ENCODE data around the gene PHLPP1.

DNA sequence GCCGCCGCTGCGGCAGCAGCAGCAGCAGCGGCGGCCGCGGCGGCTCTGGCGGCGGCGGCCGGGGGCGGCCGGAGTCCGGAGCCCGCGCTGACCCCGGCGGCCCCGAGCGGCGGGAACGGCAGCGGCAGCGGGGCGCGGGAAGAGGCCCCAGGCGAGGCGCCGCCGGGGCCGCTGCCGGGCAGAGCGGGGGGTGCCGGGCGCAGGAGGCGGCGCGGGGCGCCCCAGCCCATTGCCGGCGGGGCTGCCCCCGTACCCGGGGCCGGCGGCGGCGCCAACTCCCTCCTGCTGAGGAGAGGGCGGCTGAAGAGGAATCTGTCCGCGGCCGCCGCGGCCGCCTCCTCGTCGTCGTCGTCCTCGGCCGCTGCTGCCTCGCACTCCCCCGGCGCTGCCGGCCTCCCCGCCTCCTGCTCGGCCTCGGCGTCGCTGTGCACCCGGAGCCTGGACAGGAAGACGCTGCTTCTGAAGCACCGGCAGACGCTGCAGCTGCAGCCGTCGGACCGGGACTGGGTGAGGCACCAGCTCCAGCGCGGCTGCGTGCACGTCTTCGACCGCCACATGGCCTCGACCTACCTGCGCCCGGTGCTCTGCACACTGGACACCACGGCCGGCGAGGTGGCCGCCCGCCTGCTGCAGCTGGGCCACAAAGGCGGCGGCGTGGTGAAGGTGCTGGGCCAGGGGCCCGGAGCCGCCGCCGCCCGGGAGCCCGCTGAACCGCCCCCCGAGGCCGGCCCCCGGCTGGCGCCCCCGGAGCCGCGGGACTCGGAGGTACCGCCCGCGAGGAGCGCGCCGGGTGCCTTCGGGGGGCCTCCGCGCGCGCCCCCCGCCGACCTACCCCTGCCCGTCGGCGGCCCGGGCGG is 646 bp downstream of the PHLPP1 start:
- TF ChIP-seq, protein P1, sequence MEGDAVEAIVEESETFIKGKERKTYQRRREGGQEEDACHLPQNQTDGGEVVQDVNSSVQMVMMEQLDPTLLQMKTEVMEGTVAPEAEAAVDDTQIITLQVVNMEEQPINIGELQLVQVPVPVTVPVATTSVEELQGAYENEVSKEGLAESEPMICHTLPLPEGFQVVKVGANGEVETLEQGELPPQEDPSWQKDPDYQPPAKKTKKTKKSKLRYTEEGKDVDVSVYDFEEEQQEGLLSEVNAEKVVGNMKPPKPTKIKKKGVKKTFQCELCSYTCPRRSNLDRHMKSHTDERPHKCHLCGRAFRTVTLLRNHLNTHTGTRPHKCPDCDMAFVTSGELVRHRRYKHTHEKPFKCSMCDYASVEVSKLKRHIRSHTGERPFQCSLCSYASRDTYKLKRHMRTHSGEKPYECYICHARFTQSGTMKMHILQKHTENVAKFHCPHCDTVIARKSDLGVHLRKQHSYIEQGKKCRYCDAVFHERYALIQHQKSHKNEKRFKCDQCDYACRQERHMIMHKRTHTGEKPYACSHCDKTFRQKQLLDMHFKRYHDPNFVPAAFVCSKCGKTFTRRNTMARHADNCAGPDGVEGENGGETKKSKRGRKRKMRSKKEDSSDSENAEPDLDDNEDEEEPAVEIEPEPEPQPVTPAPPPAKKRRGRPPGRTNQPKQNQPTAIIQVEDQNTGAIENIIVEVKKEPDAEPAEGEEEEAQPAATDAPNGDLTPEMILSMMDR (IDR thresholded peaks at IDR 0.05): no peak
- TF ChIP-seq EP300 (IDR thresholded peaks at IDR 0.05; ENCODE audit: low read depth): no peak
- peak; percentile 31 to 74 (median 65) for TF ChIP-seq POLR2AphosphoS5 (IDR thresholded peaks at IDR 0.05)
- peak; percentile 32 for TF ChIP-seq POLR2A (IDR thresholded peaks at IDR 0.05)
